SK-N-MC (cell line): ENCODE data around the gene MFSD2B.

ENCODE experiments used
- EZH2 ChIP-seq: fragments of 200-600 bp; sonication (generic); IDR thresholded peaks from one replicate; pipeline ENCODE4 v1.6.1; 2017; ENCODE audit warnings: antibody characterized with exemption
- POLR2AphosphoS5 ChIP-seq: IDR thresholded peaks from 2 replicates; pipeline ENCODE4 v1.6.1; 2012; ENCODE audit warnings: mild to moderate bottlenecking, low read depth, low read length, borderline replicate concordance

DNA sequence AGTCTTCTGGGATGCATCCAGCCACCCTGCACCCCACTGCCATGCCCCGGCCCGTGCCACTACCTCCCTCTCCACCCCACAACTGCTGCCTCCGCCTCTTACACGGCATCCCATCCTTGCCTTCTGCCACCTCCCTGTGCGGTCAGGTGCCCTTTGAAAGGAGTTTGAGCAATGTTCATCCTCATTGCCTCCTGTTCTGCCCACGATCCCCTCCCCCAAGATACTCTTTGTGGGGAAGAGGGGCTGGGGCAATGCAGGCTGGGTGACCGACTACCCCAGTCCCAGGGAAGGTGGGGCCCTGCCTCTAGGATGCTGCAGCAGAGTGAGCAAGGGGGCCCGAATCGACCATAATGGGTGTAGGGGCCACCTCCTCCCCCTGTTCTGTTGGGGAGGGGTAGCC, 8.4 kb downstream of the MFSD2B start:
- TF ChIP-seq EZH2 (no peak), POLR2AphosphoS5 (no peak)
